Lower leg skin (tissue), 3 donors: ENCODE results near the gene FCGBP.

ENCODE experiments used
- CTCF ChIP-seq, 3 donors: fragments of 450-650 bp; IDR thresholded peaks; one replicate each; pipeline ENCODE4 v1.5.1; 2016; ENCODE audit warnings: antibody characterized with exemption in 3 of 3, mild to moderate bottlenecking in 3 of 3, moderate library complexity in 2 of 3
- POLR2A ChIP-seq, 2 donors: fragments of 450-650 bp; IDR thresholded peaks; one replicate each; pipeline ENCODE4 v1.6.1; 2016 to 2017; ENCODE audit warnings: antibody characterized with exemption in 2 of 2, mild to moderate bottlenecking in 1 of 2, moderate library complexity in 1 of 2

- no peak for TF ChIP-seq CTCF (IDR thresholded peaks at IDR 0.05)
- no peak for TF ChIP-seq POLR2A (IDR thresholded peaks at IDR 0.05)
Observed at GRCh38 chr19:39941615-39942365, 7.4 kb upstream of the FCGBP start.
